ENCODE results near the gene ISG20.

The ISG20 gene

DNA sequence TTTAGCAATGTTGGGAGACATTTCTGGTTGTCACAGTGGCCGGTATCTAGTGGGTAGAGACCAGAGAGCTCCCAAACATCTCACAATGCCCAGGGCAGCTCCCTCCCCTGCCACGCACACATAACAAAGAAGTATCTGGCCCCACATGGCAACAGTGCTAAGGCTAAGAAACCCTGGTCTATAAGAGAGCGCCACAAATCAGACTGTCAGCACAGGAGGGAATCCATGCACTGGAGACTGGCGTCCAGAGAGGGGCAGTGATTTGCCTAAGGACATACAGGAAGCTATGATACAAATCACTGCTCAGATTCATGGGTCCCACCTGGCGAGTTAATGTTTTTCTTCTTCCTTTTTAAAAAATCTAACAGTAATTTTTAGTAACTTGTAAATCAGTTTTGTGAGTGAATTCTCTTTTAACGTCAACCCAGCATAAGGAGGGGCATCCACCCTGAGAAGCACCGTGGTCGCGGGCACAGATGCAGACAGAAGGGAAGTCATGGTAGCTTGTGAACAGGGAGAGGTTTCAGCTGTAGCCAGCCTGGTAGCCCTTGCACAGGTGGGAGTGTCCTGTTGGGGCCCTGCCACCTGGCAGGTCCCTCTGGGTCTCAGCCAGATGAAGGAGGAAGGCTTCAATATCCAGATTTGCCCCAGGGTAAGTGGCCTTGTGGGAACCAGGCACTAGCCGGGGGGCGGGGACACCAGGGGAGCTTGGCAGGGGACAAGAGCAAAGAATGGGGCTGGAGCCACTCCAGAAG is 8.7 kb downstream of the ISG20 start:
- H3K27ac ChIP-seq = no peak overlapping the region
- no peaks in the 10 kb centered on the region for H3K27me3 ChIP-seq
- peaks cover 6 to 20% of the 10 kb centered on the region in 2 experiments for H3K4me1 ChIP-seq (ENCODE audit: control insufficient read depth in 1 of 2, insufficient read depth in 1 of 2, low read depth in 1 of 2, low read length in 1 of 2)
- no peaks in the 10 kb centered on the region for H3K9me3 ChIP-seq
- TF ChIP-seq, protein P1, sequence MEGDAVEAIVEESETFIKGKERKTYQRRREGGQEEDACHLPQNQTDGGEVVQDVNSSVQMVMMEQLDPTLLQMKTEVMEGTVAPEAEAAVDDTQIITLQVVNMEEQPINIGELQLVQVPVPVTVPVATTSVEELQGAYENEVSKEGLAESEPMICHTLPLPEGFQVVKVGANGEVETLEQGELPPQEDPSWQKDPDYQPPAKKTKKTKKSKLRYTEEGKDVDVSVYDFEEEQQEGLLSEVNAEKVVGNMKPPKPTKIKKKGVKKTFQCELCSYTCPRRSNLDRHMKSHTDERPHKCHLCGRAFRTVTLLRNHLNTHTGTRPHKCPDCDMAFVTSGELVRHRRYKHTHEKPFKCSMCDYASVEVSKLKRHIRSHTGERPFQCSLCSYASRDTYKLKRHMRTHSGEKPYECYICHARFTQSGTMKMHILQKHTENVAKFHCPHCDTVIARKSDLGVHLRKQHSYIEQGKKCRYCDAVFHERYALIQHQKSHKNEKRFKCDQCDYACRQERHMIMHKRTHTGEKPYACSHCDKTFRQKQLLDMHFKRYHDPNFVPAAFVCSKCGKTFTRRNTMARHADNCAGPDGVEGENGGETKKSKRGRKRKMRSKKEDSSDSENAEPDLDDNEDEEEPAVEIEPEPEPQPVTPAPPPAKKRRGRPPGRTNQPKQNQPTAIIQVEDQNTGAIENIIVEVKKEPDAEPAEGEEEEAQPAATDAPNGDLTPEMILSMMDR (IDR thresholded peaks at IDR 0.05) = no peak
- peaks cover 88% of the 10 kb centered on the region for H3K36me3 ChIP-seq
- no peak overlapping the region for H3K4me3 ChIP-seq (ENCODE audit: low read depth in 1 of 2, low read length in 1 of 2)

DNA sequence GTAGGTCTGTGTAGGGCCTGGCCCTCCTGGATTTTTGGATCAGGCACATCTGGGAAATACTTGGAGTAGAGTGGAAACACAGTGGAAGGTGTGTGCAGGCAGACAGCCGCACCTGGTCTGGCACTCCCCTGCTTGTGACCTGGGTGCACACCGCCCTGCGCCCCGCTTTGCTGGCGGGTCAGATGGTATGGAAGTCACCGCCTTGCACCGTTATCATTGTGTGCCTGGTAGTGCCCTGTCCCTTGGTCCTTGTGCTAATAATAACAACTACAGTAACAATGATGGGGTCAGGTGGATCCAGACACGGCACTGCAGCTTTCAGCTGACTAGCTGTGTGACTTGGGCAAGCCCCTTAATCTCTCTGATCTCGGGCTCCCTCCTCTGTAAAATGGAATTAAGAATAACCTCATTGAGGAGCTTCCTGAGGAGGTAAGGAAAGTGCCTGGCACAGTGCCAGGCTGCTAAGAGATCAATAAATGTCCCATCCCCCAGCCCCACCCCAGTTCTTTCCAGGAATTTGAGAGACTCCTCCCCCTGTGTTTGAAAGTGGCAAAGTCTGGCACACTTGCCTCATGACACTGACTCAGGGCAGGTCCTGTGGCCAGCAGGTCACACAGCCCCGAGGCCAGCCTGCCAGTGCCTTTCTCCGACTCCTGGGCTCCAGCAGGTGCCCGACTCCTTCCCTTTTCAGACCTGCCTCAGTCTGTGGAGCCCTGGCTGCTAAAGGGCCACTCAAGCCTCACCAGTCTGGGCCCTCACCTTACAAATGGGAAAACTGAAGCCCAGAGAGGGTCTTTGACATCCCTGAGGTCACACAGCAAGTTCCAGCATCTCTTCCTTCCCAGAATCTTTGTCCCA is 9.8 kb downstream of the ISG20 start:
- TF ChIP-seq, protein P1 (IDR thresholded peaks at IDR 0.05) = no peak
- Histone ChIP-seq H3K27ac (peak overlapping the region; percentile 17), H3K4me1 (ENCODE audit: control insufficient read depth in 1 of 2, insufficient read depth in 1 of 2, low read depth in 1 of 2, low read length in 1 of 2) (peaks cover 15 to 29% of the 10 kb centered on the region in 2 experiments), H3K9me3 (no peaks in the 10 kb centered on the region), H3K4me3 (ENCODE audit: low read depth in 1 of 2, low read length in 1 of 2) (no peak overlapping the region), H3K27me3 (no peaks in the 10 kb centered on the region), H3K36me3 (peaks cover 88% of the 10 kb centered on the region)

DNA sequence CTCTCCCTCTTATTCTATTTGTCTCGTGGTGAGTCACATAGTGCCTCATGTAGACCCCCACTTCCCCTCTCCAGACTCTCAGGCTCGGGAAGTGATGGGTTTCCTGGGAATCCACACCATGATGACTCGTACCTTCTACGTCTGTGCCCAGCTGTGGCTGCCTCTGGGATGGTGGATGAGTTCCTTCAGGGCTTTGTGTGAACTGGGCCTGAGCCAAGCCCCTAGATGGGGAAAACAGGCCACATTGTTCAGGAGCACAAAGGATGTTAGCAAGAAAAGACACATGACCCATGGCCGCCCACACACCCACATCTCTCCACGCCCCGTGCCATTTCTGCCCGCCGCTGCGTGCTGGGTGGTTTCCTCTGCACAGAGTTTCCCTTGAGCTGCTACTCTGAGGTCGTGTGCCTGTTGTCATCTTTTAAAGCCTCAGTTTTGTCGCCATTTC is 10.5 kb downstream of the ISG20 start:
- Histone ChIP-seq H3K4me3 (ENCODE audit: low read depth in 1 of 2, low read length in 1 of 2) (no peak overlapping the region), H3K27ac (peak overlapping the region; percentile 28), H3K27me3 (no peaks in the 10 kb centered on the region), H3K9me3 (no peaks in the 10 kb centered on the region), H3K36me3 (peaks cover 91% of the 10 kb centered on the region), H3K4me1 (ENCODE audit: control insufficient read depth in 1 of 2, insufficient read depth in 1 of 2, low read depth in 1 of 2, low read length in 1 of 2) (peaks cover 17 to 36% of the 10 kb centered on the region in 2 experiments)
- TF ChIP-seq, protein P1 (IDR thresholded peaks at IDR 0.05) = no peak

DNA sequence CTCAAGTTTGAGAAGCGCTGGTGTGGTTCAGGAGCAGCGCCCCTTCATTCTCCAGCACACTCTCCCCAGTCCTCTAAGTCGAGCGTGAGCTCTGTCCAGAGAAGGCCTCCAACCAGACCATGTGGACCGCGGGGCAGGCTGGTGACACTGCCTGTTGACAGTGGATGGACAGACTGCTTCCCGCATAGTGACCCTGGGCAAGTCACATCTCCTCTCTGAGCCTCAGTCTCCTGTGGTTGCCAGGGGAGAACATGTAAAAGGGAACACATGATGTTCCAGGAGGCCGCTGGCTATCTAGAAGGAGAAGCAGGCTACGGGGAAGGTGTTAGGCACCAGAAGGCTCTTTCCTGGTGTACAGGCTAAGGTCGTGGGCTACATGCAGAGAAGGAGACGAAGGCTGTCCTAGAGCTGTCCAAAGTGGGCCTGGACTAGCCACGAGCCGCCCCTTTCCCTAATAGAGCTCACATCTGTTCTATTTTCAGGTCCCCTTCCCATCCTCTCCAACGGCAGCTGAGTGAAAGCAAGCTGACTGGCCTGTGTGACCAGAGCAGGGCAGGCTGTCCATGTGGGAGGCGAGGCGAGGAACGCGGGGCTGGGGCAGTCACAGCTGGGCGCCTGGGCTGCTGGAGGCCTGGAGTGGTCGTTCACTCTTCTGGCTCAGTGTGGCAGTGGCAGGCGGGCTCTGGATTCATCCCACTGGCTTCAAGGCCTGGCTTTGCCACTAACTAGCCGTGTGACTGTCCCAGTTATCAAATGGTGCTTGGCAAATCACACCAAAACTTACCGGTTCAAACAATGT is 11.1 kb downstream of the ISG20 start:
- Histone ChIP-seq H3K36me3 (peaks cover 94% of the 10 kb centered on the region), H3K27me3 (no peaks in the 10 kb centered on the region), H3K9me3 (no peaks in the 10 kb centered on the region), H3K4me1 (ENCODE audit: control insufficient read depth in 1 of 2, insufficient read depth in 1 of 2, low read depth in 1 of 2, low read length in 1 of 2) (peaks cover 23 to 43% of the 10 kb centered on the region in 2 experiments), H3K4me3 (ENCODE audit: low read depth in 1 of 2, low read length in 1 of 2) (no peak overlapping the region), H3K27ac (peak overlapping the region; percentile 28)
- TF ChIP-seq, protein P1 (IDR thresholded peaks at IDR 0.05) = no peak

DNA sequence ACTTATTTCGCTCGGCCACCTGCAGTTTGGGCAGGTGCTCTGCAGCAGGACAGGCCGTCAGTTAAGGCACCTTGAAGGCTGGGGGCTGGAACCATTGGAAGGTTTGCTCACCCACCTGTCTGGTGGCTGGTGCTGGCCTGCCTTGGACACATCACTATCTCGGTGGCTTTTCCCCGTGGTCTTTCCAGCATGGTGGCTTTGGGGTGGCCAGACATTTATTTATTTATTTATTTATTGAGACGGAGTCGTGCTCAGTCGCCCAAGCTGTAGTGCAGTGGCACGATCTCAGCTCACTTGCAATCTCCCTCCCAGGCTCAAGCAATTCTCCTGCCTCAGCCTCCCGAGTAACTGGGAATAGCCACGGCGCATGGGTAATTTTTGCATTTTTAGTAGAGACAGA is 11.7 kb downstream of the ISG20 start:
- Histone ChIP-seq H3K4me1 (ENCODE audit: control insufficient read depth in 1 of 2, insufficient read depth in 1 of 2, low read depth in 1 of 2, low read length in 1 of 2) (peaks cover 29 to 49% of the 10 kb centered on the region in 2 experiments), H3K36me3 (peaks cover 93% of the 10 kb centered on the region), H3K4me3 (ENCODE audit: low read depth in 1 of 2, low read length in 1 of 2) (no peak overlapping the region), H3K9me3 (no peaks in the 10 kb centered on the region), H3K27ac (peak overlapping the region; percentile 59), H3K27me3 (no peaks in the 10 kb centered on the region)
- TF ChIP-seq, protein P1 (IDR thresholded peaks at IDR 0.05) = no peak
